HCT116 (cell line): ENCODE measurements around the gene LRRN4CL. TPM values are rescaled to one million over a fixed set of nuclear protein-coding genes. Genes with fewer than 3 reads are reported as not detected.

ENCODE experiments used
- ATAC-seq: fragments of 200-7000 bp; cut with Tn5 transposase; 2 replicates; pipeline ENCODE4 v1.9.1; 2020; ENCODE audit warnings: mild to moderate bottlenecking, moderate library complexity
- BruUV-seq: library from RNA; stranded (reverse); fragments of 400-500 nt; replicated peaks from 2 replicates; lab custom pipeline; 2021; lab: Mats Ljungman, UMichigan
- CTCF ChIA-PET: fragments of 300-600 bp; sonication (Branson Sonifier 250); formaldehyde crosslinking; loops from one replicate; lab custom pipeline; 2021; ENCODE audit warnings: antibody characterized with exemption; lab: Charles Lee
- POLR2A ChIA-PET: fragments of 300-600, 350-600 bp; sonication (Branson Sonifier 250); formaldehyde crosslinking; loops from one replicate; lab custom pipeline; 2021; ENCODE audit warnings: antibody characterized with exemption; lab: Charles Lee
- RAD21 ChIA-PET, 2 experiments: fragments of 300-600 bp; sonication (Branson Sonifier 250); formaldehyde crosslinking; loops; one replicate each; lab custom pipeline; 2023; ENCODE audit warnings: low total read pairs in 2 of 2; ENCODE audit not compliant: uncharacterized antibody in 2 of 2, unreplicated experiment in 2 of 2, low non-redundant PET in 1 of 2; lab: Charles Lee
- DNase-seq: peaks from one replicate; pipeline ENCODE4 v3.0.0-alpha.2; 2010; ENCODE audit warnings: low read depth, low spot score
- H2AFZ ChIP-seq: fragments of 200-600 bp; shearing (Covaris generic), sonication (generic); 2 replicates; pipeline ENCODE4 v1.6.1; 2017; ENCODE audit warnings: low read depth, mixed run types, mixed read lengths, antibody characterized with exemption, low read length; ENCODE audit not compliant: poor library complexity, severe bottlenecking
- H3K27ac ChIP-seq: 2 replicates; pipeline ENCODE4 v1.5.1; 2012; ENCODE audit warnings: low read depth, low read length
- H3K27me3 ChIP-seq: fragments of 200-600 bp; sonication (generic); 2 replicates; pipeline ENCODE4 v1.6.1; 2016; ENCODE audit warnings: mixed run types, low read length, mixed read lengths; ENCODE audit not compliant: insufficient read depth
- H3K36me3 ChIP-seq, 2 experiments: fragments of 200-500 bp in 1 of 2; fragments of 200-600 bp in 1 of 2; sonication (Bioruptor generic) in 1 of 2; sonication (generic) in 1 of 2; 2 replicates each; pipeline versions ENCODE4 v1.5.1 to v1.6.1; 2014 to 2016; ENCODE audit warnings: low read length in 2 of 2, inconsistent platforms in 1 of 2, mixed read lengths in 1 of 2, mixed run types in 1 of 2; ENCODE audit not compliant: insufficient read depth in 2 of 2, control insufficient read depth in 1 of 2
- H3K4me1 ChIP-seq, 2 experiments: fragments of 200-600 bp in 1 of 2; sonication (generic) in 1 of 2; 2 replicates each; pipeline versions ENCODE4 v1.5.1 to v1.6.1; 2012 to 2017; ENCODE audit warnings: low read length in 2 of 2, inconsistent platforms in 1 of 2, mild to moderate bottlenecking in 1 of 2, mixed read lengths in 1 of 2, mixed run types in 1 of 2, moderate library complexity in 1 of 2; ENCODE audit not compliant: insufficient read depth in 2 of 2, control insufficient read depth in 1 of 2
- H3K4me2 ChIP-seq: fragments of 200-600 bp; sonication (generic); 2 replicates; pipeline ENCODE4 v1.6.1; 2017; ENCODE audit warnings: mixed run types, low read length, mixed read lengths
- H3K4me3 ChIP-seq, 2 experiments: fragments of 200-600 bp in 1 of 2; sonication (generic) in 1 of 2; replicated peaks in 1 of 2; 2 replicates each; pipeline ENCODE4 v1.5.1; 2011 to 2016; ENCODE audit warnings: low read length in 2 of 2, control low read depth in 1 of 2, low read depth in 1 of 2, mild to moderate bottlenecking in 1 of 2, mixed read lengths in 1 of 2, mixed run types in 1 of 2
- H3K79me2 ChIP-seq: fragments of 200-600 bp; sonication (generic); 2 replicates; pipeline ENCODE4 v1.6.1; 2017; ENCODE audit warnings: mild to moderate bottlenecking, mixed run types, low read length, moderate library complexity, mixed read lengths; ENCODE audit not compliant: insufficient read depth
- H3K9ac ChIP-seq: fragments of 200-600 bp; sonication (generic); 2 replicates; pipeline ENCODE4 v1.6.1; 2016; ENCODE audit warnings: low read length, mixed read lengths
- H3K9me2 ChIP-seq: fragments of 200-600 bp; sonication (generic), shearing (Covaris generic); 2 replicates; pipeline ENCODE4 v1.6.1; 2017; ENCODE audit warnings: mixed run types, mild to moderate bottlenecking, moderate library complexity; ENCODE audit not compliant: insufficient read depth
- H3K9me3 ChIP-seq, 2 experiments: fragments of 200-500 bp in 1 of 2; fragments of 200-600 bp in 1 of 2; sonication (Bioruptor generic) in 1 of 2; sonication (generic) in 1 of 2; 2 replicates each; pipeline ENCODE4 v1.6.1; 2014 to 2017; ENCODE audit warnings: low read length in 2 of 2, mixed read lengths in 2 of 2, inconsistent platforms in 1 of 2, low read depth in 1 of 2, mild to moderate bottlenecking in 1 of 2, mixed run types in 1 of 2, moderate library complexity in 1 of 2; ENCODE audit not compliant: control insufficient read depth in 1 of 2, insufficient read depth in 1 of 2
- H4K20me1 ChIP-seq: fragments of 200-600 bp; sonication (generic), shearing (Covaris generic); 2 replicates; pipeline ENCODE4 v1.6.1; 2017; ENCODE audit warnings: mixed run types, mild to moderate bottlenecking, moderate library complexity; ENCODE audit not compliant: insufficient read depth
- EGR1 ChIP-seq: IDR thresholded peaks from 2 replicates; pipeline ENCODE4 v1.6.1; 2012; ENCODE audit warnings: low read depth
- ELF1 ChIP-seq: IDR thresholded peaks from 2 replicates; pipeline ENCODE4 v1.6.1; 2012; ENCODE audit warnings: low read depth, borderline replicate concordance
- EZH2 ChIP-seq: fragments of 200-600 bp; sonication (generic); IDR thresholded peaks from 2 replicates; pipeline ENCODE4 v1.6.1; 2017; ENCODE audit warnings: antibody characterized with exemption, mixed run types
- JUND ChIP-seq: IDR thresholded peaks from 2 replicates; pipeline ENCODE4 v1.6.1; 2012
- MAX ChIP-seq: IDR thresholded peaks from 2 replicates; pipeline ENCODE4 v1.6.1; 2012
- POLR2A ChIP-seq: IDR thresholded peaks from 2 replicates; pipeline ENCODE4 v1.7.0; 2011; ENCODE audit warnings: borderline replicate concordance; ENCODE audit not compliant: insufficient read depth, insufficient read length; ENCODE audit errors: extremely low read depth
- POLR2AphosphoS5 ChIP-seq: IDR thresholded peaks from 2 replicates; pipeline ENCODE4 v1.6.1; 2011; ENCODE audit warnings: mild to moderate bottlenecking, low read depth, low read length, moderate library complexity
- RAD21 ChIP-seq: IDR thresholded peaks from 2 replicates; pipeline ENCODE4 v1.6.1; 2012; ENCODE audit warnings: low read depth, mild to moderate bottlenecking
- REST ChIP-seq: IDR thresholded peaks from 2 replicates; pipeline ENCODE4 v1.6.1; 2012; ENCODE audit warnings: low read depth
- SIN3A ChIP-seq: IDR thresholded peaks from 2 replicates; pipeline ENCODE4 v1.6.1; 2012; ENCODE audit warnings: low read depth
- SRF ChIP-seq: IDR thresholded peaks from 2 replicates; pipeline ENCODE4 v1.6.1; 2012; ENCODE audit warnings: low read depth
- TCF7L2 ChIP-seq: IDR thresholded peaks from 2 replicates; pipeline ENCODE4 v1.7.0; 2011; ENCODE audit warnings: borderline replicate concordance, inconsistent platforms; ENCODE audit not compliant: insufficient read depth, insufficient read length; ENCODE audit errors: extremely low read depth
- YY1 ChIP-seq: IDR thresholded peaks from 2 replicates; pipeline ENCODE4 v1.6.1; 2011; ENCODE audit warnings: low read length, low read depth, moderate library complexity, mild to moderate bottlenecking; ENCODE audit not compliant: insufficient replicate concordance; ENCODE audit errors: extremely low read depth
- ZFX ChIP-seq: fragments of 450-650 bp; IDR thresholded peaks from 2 replicates; pipeline ENCODE4 v1.6.1; 2017
- ZNF274 ChIP-seq: fragments of 200-500 bp; sonication (Bioruptor generic); IDR thresholded peaks from 2 replicates; pipeline ENCODE4 v1.6.1; 2014; ENCODE audit warnings: mild to moderate bottlenecking, low read depth, low read length, inconsistent platforms
- intact Hi-C: fragments of 100-400 bp; cut with micrococcal nuclease; formaldehyde crosslinking; loops from 2 replicates; pipeline ENCODE4 v1.10.0; 2022
- total RNA-seq: library from RNA; stranded (reverse); gene quantifications from one replicate; pipeline ENCODE4 v1.2.1, GENCODE V29; 2021; ENCODE audit not compliant: unreplicated experiment

LRRN4CL gene
- total RNA-seq, 1 experiment from 2014 or later = 0.71 TPM

DNA sequence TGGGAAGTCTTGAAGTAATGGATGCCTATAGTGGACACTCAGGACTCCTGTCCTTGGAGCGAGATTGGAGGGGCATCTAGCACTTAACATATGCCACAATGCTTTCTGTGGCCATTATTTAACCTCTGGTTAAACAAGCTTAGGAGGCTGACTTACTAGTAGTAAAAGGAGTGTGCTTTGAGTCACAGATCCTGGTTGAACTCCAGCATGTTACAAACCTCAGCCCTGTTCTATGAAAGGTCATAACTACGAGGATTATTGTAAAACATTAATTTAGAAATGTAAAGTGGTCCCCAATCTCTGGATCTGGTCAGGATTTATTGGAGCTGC lies 16.2 kb downstream of the LRRN4CL start:
- H3K9me2 ChIP-seq = no peaks in the 10 kb centered on the region
- H3K4me1 ChIP-seq = peaks cover 31 to 58% of the 10 kb centered on the region in 2 experiments
- no peak for DNase-seq
- peak overlapping the region; percentile 96 to 97 for H3K4me3 ChIP-seq
- H3K36me3 ChIP-seq = peaks cover 6 to 11% of the 10 kb centered on the region in 2 experiments; a peak in 3 of 4 replicates
- ChIA-PET RAD21 (no interaction called here), CTCF (no interaction called here), POLR2A (interaction anchor here (1.3 to 4.3 kb wide), 3 partner anchors 8 to 168 kb away, joined by 4 to 21 read pairs (median 21); partner anchors contain the start of genes C11orf98, CSKMT and HNRNPUL2)
- H3K4me2 ChIP-seq = peak overlapping the region; percentile 95
- H3K79me2 ChIP-seq = peaks cover 79% of the 10 kb centered on the region
- TF ChIP-seq RAD21 (no peak), EGR1 (no peak), ELF1 (no peak), ZNF274 (no peak), SIN3A (no peak), JUND (no peak), SRF (no peak)
- no peaks in the 10 kb centered on the region for H3K27me3 ChIP-seq
- H3K9me3 ChIP-seq = no peaks in the 10 kb centered on the region
- peak overlapping the region; percentile 98 for H3K27ac ChIP-seq
- no peaks in the 10 kb centered on the region for H4K20me1 ChIP-seq
- H3K9ac ChIP-seq = peak overlapping the region; percentile 100
- no peak overlapping the region for H2AFZ ChIP-seq
- intact Hi-C loops = loop anchor here (5.0 to 10.0 kb wide), 3 partner anchors 81 to 114 kb away; partner anchors contain the start of genes POLR2G, TMEM179B and TUT1
- ATAC-seq = no peak
- no TSS peak for BruUV-seq

GRCh38 chr11:62671608-62672389 lies 17.5 kb downstream of the LRRN4CL start, which contains the start of the genes LBHD1 and UQCC3:
TSS of gene LBHD1 (minus strand) at chr11:62672267. CDS start at chr11:62670031, 2,236 bp downstream.
TSS of gene UQCC3 (plus strand) at chr11:62671673. CDS start at chr11:62671746, 73 bp downstream.
- Histone ChIP-seq H3K79me2 (peaks cover 76% of the 10 kb centered on the region), H3K36me3 (peaks cover 6 to 7% of the 10 kb centered on the region in 2 experiments; a peak in 2 of 4 replicates), H3K9me2 (no peaks in the 10 kb centered on the region), H3K9me3 (no peaks in the 10 kb centered on the region), H3K27ac (peak within 1 kb of the TSS; percentile 98), H3K9ac (peak within 1 kb of the TSS; percentile 100), H4K20me1 (no peaks in the 10 kb centered on the region), H3K4me1 (peaks cover 35 to 59% of the 10 kb centered on the region in 2 experiments), H3K4me2 (peak within 1 kb of the TSS; percentile 95), H3K4me3 (peak within 1 kb of the TSS; percentile 96 to 97), H2AFZ (peak within 1 kb of the TSS; percentile 1), H3K27me3 (no peaks in the 10 kb centered on the region)
- POLR2A ChIA-PET = interaction anchor here (0.8 to 4.3 kb wide), 20 partner anchors 9 to 277 kb away, joined by 3 to 22 read pairs (median 4); partner anchors contain the start of genes AHNAK, EEF1G, HNRNPUL2 and INTS5
- peak; percentile 62 for ATAC-seq
- intact Hi-C loops = loop anchor here (5.0 to 10.0 kb wide), 3 partner anchors 79 to 116 kb away; partner anchors contain the start of genes POLR2G, TMEM179B and TUT1
- RAD21 ChIA-PET = no interaction called here
- TSS peak; percentile 22 for BruUV-seq
- CTCF ChIA-PET = interaction anchor here (1.4 to 2.9 kb wide), 2 partner anchors 9 to 70 kb away, joined by 3 to 16 read pairs; partner anchors contain the start of gene MTA2
- peak; percentile 79 for DNase-seq
- TF ChIP-seq TCF7L2 (peak; percentile 51), ZFX (peak; percentile 49; the same call in 1 of the 2 replicates), REST (no peak), POLR2AphosphoS5 (peak; percentile 92), MAX (no peak), YY1 (peak; percentile 84), EZH2 (no peak), POLR2A (peak; percentile 63)
